Activated CD4-positive, alpha-beta T cell treated with anti-CD3 and anti-CD28 coated beads, Interleukin-2, amount 10 ng/mL, durations not matched to agents 24 days and 14 days (primary cell): ENCODE measurements around the gene STK40. TPM values are rescaled to one million over a fixed set of nuclear protein-coding genes. Genes with fewer than 3 reads are reported as not detected.
A peak's percentile ranks its signal among the peaks of the same experiment; 100 is the strongest.

Source experiments
- DNase-seq: peaks from one replicate; pipeline ENCODE4 v3.0.0; 2022
- H3K27ac Mint-ChIP-seq: one replicate; pipeline ENCODE4 v1.8.0; 2022; ENCODE audit warnings: mild to moderate bottlenecking, mixed read lengths
- H3K27me3 Mint-ChIP-seq: one replicate; pipeline ENCODE4 v1.8.0; 2022; ENCODE audit warnings: mixed read lengths
- H3K36me3 Mint-ChIP-seq: one replicate; pipeline ENCODE4 v1.8.0; 2022; ENCODE audit warnings: low read depth, mild to moderate bottlenecking, mixed read lengths
- H3K4me1 Mint-ChIP-seq: one replicate; pipeline ENCODE4 v1.8.0; 2021; ENCODE audit warnings: mixed read lengths
- H3K4me3 Mint-ChIP-seq: one replicate; pipeline ENCODE4 v1.8.0; 2022; ENCODE audit warnings: mild to moderate bottlenecking, moderate library complexity, mixed read lengths
- H3K9me3 Mint-ChIP-seq: one replicate; pipeline ENCODE4 v1.8.0; 2021; ENCODE audit warnings: mixed read lengths
- intact Hi-C: fragments of 100-400 bp; cut with micrococcal nuclease; formaldehyde crosslinking; loops from one replicate; pipeline ENCODE4 v1.15.1; 2023
- total RNA-seq: library from RNA; stranded (reverse); gene quantifications from 2 replicates; pipeline ENCODE4 v1.2.3, GENCODE V29; 2022

STK40 gene
- total RNA-seq, 1 donor from 2014 or later: 40.6 TPM

GRCh38 chr1:36377791-36378492, 7.8 kb downstream of the STK40 start:
- peaks cover 72% of the 10 kb centered on the region for H3K4me1 Mint-ChIP-seq
- H3K36me3 Mint-ChIP-seq: peaks cover 30% of the 10 kb centered on the region
- peak overlapping the region; percentile 28 for H3K4me3 Mint-ChIP-seq
- no peaks in the 10 kb centered on the region for H3K27me3 Mint-ChIP-seq
- no peaks in the 10 kb centered on the region for H3K9me3 Mint-ChIP-seq
- intact Hi-C loops: no loop called here
- DNase-seq: peak; percentile 68
- peak overlapping the region; percentile 79 for H3K27ac Mint-ChIP-seq

- Mint-ChIP-seq H3K36me3 (peaks cover 17% of the 10 kb centered on the region), H3K4me1 (peaks cover 51% of the 10 kb centered on the region), H3K4me3 (no peak overlapping the region), H3K27ac (peak overlapping the region; percentile 97), H3K27me3 (no peaks in the 10 kb centered on the region), H3K9me3 (no peaks in the 10 kb centered on the region)
- intact Hi-C loops: no loop called here
- no peak for DNase-seq
Observed at GRCh38 chr1:36372617-36373016, 13.1 kb downstream of the STK40 start.

- Mint-ChIP-seq H3K4me3 (no peak overlapping the region), H3K4me1 (peaks cover 55% of the 10 kb centered on the region), H3K27ac (peak overlapping the region; percentile 78), H3K27me3 (no peaks in the 10 kb centered on the region), H3K9me3 (no peaks in the 10 kb centered on the region), H3K36me3 (peaks cover 13% of the 10 kb centered on the region)
- DNase-seq: peak; percentile 95
- intact Hi-C loops: loop anchor here (2.0 to 5.0 kb wide), 5 partner anchors 26 to 270 kb away; partner anchors contain the start of genes EVA1B and SH3D21
Observed at GRCh38 chr1:36369061-36369861, 16.5 kb downstream of the STK40 start.

GRCh38 chr1:36367798-36368197, 17.9 kb downstream of the STK40 start:
- no peaks in the 10 kb centered on the region for H3K27me3 Mint-ChIP-seq
- peaks cover 41% of the 10 kb centered on the region for H3K4me1 Mint-ChIP-seq
- H3K4me3 Mint-ChIP-seq: no peak overlapping the region
- no peaks in the 10 kb centered on the region for H3K9me3 Mint-ChIP-seq
- intact Hi-C loops: loop anchor here (2.0 to 5.0 kb wide), 5 partner anchors 25 to 269 kb away; partner anchors contain the start of genes EVA1B and SH3D21
- H3K36me3 Mint-ChIP-seq: peaks cover 16% of the 10 kb centered on the region
- H3K27ac Mint-ChIP-seq: peak overlapping the region; percentile 85
- DNase-seq: no peak

- no peaks in the 10 kb centered on the region for H3K27me3 Mint-ChIP-seq
- peaks cover 15% of the 10 kb centered on the region for H3K36me3 Mint-ChIP-seq
- H3K4me1 Mint-ChIP-seq: peaks cover 37% of the 10 kb centered on the region
- no peaks in the 10 kb centered on the region for H3K9me3 Mint-ChIP-seq
- peak; percentile 71 for DNase-seq
- intact Hi-C loops: loop anchor here (5.0 kb wide), 2 partner anchors 45 to 60 kb away; partner anchors contain the start of genes EVA1B and SH3D21
- no peak overlapping the region for H3K4me3 Mint-ChIP-seq
- peak overlapping the region; percentile 85 for H3K27ac Mint-ChIP-seq
Observed at GRCh38 chr1:36367066-36367465, 18.7 kb downstream of the STK40 start.

- Mint-ChIP-seq H3K9me3 (no peaks in the 10 kb centered on the region), H3K4me3 (peak overlapping the region; percentile 45), H3K27me3 (no peaks in the 10 kb centered on the region), H3K36me3 (peaks cover 20% of the 10 kb centered on the region), H3K27ac (peak overlapping the region; percentile 85), H3K4me1 (peaks cover 40% of the 10 kb centered on the region)
- intact Hi-C loops: loop anchor here (5.0 kb wide), 2 partner anchors 44 to 59 kb away; partner anchors contain the start of genes EVA1B and SH3D21
- DNase-seq: peak; percentile 89
Observed at GRCh38 chr1:36366091-36366661, 19.5 kb downstream of the STK40 start.

- peak overlapping the region; percentile 85 for H3K27ac Mint-ChIP-seq
- H3K4me3 Mint-ChIP-seq: no peak overlapping the region
- no peaks in the 10 kb centered on the region for H3K27me3 Mint-ChIP-seq
- no peaks in the 10 kb centered on the region for H3K9me3 Mint-ChIP-seq
- peaks cover 41% of the 10 kb centered on the region for H3K4me1 Mint-ChIP-seq
- DNase-seq: no peak
- H3K36me3 Mint-ChIP-seq: peaks cover 20% of the 10 kb centered on the region
- intact Hi-C loops: loop anchor here (5.0 kb wide), 2 partner anchors 43 to 58 kb away; partner anchors contain the start of genes EVA1B and SH3D21
Observed at GRCh38 chr1:36365381-36365780, 20.3 kb downstream of the STK40 start.

- H3K27me3 Mint-ChIP-seq: no peaks in the 10 kb centered on the region
- peak; percentile 80 for DNase-seq
- H3K4me3 Mint-ChIP-seq: peak overlapping the region; percentile 11
- peaks cover 38% of the 10 kb centered on the region for H3K36me3 Mint-ChIP-seq
- H3K9me3 Mint-ChIP-seq: no peaks in the 10 kb centered on the region
- H3K4me1 Mint-ChIP-seq: peaks cover 16% of the 10 kb centered on the region
- peak overlapping the region; percentile 88 for H3K27ac Mint-ChIP-seq
- intact Hi-C loops: no loop called here
Observed at GRCh38 chr1:36359911-36360550, 25.7 kb downstream of the STK40 start.

GRCh38 chr1:36359383-36359782, 26.3 kb downstream of the STK40 start:
- intact Hi-C loops: no loop called here
- peaks cover 16% of the 10 kb centered on the region for H3K4me1 Mint-ChIP-seq
- H3K36me3 Mint-ChIP-seq: peaks cover 39% of the 10 kb centered on the region
- no peaks in the 10 kb centered on the region for H3K9me3 Mint-ChIP-seq
- H3K27me3 Mint-ChIP-seq: no peaks in the 10 kb centered on the region
- no peak for DNase-seq
- peak overlapping the region; percentile 11 for H3K4me3 Mint-ChIP-seq
- peak overlapping the region; percentile 88 for H3K27ac Mint-ChIP-seq

- Mint-ChIP-seq H3K9me3 (no peaks in the 10 kb centered on the region), H3K4me1 (peaks cover 16% of the 10 kb centered on the region), H3K27ac (peak overlapping the region; percentile 88), H3K27me3 (no peaks in the 10 kb centered on the region), H3K4me3 (no peak overlapping the region), H3K36me3 (peaks cover 43% of the 10 kb centered on the region)
- DNase-seq: no peak
- intact Hi-C loops: no loop called here
Observed at GRCh38 chr1:36358514-36359084, 27.1 kb downstream of the STK40 start.

GRCh38 chr1:36355811-36356210, 29.9 kb downstream of the STK40 start:
- H3K27me3 Mint-ChIP-seq: no peaks in the 10 kb centered on the region
- intact Hi-C loops: no loop called here
- H3K4me1 Mint-ChIP-seq: peaks cover 27% of the 10 kb centered on the region
- no peak overlapping the region for H3K27ac Mint-ChIP-seq
- peaks cover 42% of the 10 kb centered on the region for H3K36me3 Mint-ChIP-seq
- no peak for DNase-seq
- H3K4me3 Mint-ChIP-seq: no peak overlapping the region
- no peaks in the 10 kb centered on the region for H3K9me3 Mint-ChIP-seq

GRCh38 chr1:36354486-36354885, 31.2 kb downstream of the STK40 start:
- no peak overlapping the region for H3K27ac Mint-ChIP-seq
- no peak overlapping the region for H3K4me3 Mint-ChIP-seq
- peaks cover 42% of the 10 kb centered on the region for H3K36me3 Mint-ChIP-seq

More at GRCh38 chr1:36354486-36354885, 31.2 kb downstream of the STK40 start:
- intact Hi-C loops: no loop called here
- H3K9me3 Mint-ChIP-seq: no peaks in the 10 kb centered on the region
- H3K4me1 Mint-ChIP-seq: peaks cover 26% of the 10 kb centered on the region
- no peak for DNase-seq
- H3K27me3 Mint-ChIP-seq: no peaks in the 10 kb centered on the region
